ENCODE results near the gene RALB.
A peak's percentile ranks its signal among the peaks of the same experiment; 100 is the strongest.

Gene RALB

GRCh38 chr2:120251078-120251477, 1.6 kb upstream of the RALB start:
- no peak for DNase-seq (ENCODE audit: low read depth)
- no peak overlapping the region for H3K4me3 ChIP-seq (ENCODE audit: low read depth, low read length)
- TF ChIP-seq, protein P1, sequence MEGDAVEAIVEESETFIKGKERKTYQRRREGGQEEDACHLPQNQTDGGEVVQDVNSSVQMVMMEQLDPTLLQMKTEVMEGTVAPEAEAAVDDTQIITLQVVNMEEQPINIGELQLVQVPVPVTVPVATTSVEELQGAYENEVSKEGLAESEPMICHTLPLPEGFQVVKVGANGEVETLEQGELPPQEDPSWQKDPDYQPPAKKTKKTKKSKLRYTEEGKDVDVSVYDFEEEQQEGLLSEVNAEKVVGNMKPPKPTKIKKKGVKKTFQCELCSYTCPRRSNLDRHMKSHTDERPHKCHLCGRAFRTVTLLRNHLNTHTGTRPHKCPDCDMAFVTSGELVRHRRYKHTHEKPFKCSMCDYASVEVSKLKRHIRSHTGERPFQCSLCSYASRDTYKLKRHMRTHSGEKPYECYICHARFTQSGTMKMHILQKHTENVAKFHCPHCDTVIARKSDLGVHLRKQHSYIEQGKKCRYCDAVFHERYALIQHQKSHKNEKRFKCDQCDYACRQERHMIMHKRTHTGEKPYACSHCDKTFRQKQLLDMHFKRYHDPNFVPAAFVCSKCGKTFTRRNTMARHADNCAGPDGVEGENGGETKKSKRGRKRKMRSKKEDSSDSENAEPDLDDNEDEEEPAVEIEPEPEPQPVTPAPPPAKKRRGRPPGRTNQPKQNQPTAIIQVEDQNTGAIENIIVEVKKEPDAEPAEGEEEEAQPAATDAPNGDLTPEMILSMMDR (IDR thresholded peaks at IDR 0.05; ENCODE audit: low read depth, low read length, missing control alignments): no peak

GRCh38 chr2:120251880-120252224, 800 bp upstream of the RALB start:
- no peak for DNase-seq (ENCODE audit: low read depth)
- H3K4me3 ChIP-seq (ENCODE audit: low read depth, low read length): peak overlapping the region; percentile 74
- TF ChIP-seq, protein P1 (IDR thresholded peaks at IDR 0.05; ENCODE audit: low read depth, low read length, missing control alignments): no peak

- DNase-seq (ENCODE audit: low read depth): no peak
- peak overlapping the region; percentile 74 for H3K4me3 ChIP-seq (ENCODE audit: low read depth, low read length)
- TF ChIP-seq, protein P1 (IDR thresholded peaks at IDR 0.05; ENCODE audit: low read depth, low read length, missing control alignments): peak; percentile 24
Measured at GRCh38 chr2:120253021-120253882, 600 bp downstream of the RALB start.

- DNase-seq (ENCODE audit: low read depth): no peak
- TF ChIP-seq, protein P1 (IDR thresholded peaks at IDR 0.05; ENCODE audit: low read depth, low read length, missing control alignments): no peak
- peak overlapping the region; percentile 74 for H3K4me3 ChIP-seq (ENCODE audit: low read depth, low read length)
Measured at GRCh38 chr2:120254178-120254577, 1.5 kb downstream of the RALB start.

DNA sequence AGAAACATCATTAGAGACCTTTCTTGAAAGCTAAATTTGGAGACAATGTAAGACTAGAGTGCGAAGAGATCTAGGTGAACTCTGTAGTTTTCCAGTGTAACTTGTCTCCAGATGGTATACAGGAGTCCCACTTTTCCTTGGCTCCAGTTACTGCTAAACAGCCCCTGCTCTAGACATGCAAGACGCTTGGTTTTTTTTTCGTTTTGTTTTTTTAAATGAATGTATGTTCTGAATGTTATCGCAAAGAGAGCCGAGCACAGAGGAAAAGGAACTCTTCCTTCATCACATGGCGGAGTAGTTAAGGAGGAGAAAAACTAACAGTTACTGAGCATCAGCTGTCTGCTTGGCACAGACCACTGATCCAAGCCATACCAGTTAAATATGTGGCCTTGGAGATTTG, 2.4 kb downstream of the RALB start:
- TF ChIP-seq, protein P1 (IDR thresholded peaks at IDR 0.05; ENCODE audit: low read depth, low read length, missing control alignments): no peak

GRCh38 chr2:120255986-120256650, 3.5 kb downstream of the RALB start:
- no peak for DNase-seq (ENCODE audit: low read depth)
- TF ChIP-seq, protein P1 (IDR thresholded peaks at IDR 0.05; ENCODE audit: low read depth, low read length, missing control alignments): no peak
- H3K4me3 ChIP-seq (ENCODE audit: low read depth, low read length): no peak overlapping the region

More for the DNA sequence above, 2.4 kb downstream of the RALB start:
- no peak overlapping the region for H3K4me3 ChIP-seq (ENCODE audit: low read depth, low read length)
- no peak for DNase-seq (ENCODE audit: low read depth)

All from GM12864 (cell line).